BE2C (cell line): Measurements from ENCODE around the gene PEDS1.
A peak's percentile ranks its signal among the peaks of the same experiment; 100 is the strongest.

Experiments
- DNase-seq: peaks from one replicate; pipeline ENCODE4 v3.0.0-alpha.2; 2020
- H3K27me3 ChIP-seq: fragments of 250-450 bp; sonication (Bioruptor Pico); 2 replicates; pipeline ENCODE4 v1.5.1; 2020; ENCODE audit warnings: mild to moderate bottlenecking
- H3K36me3 ChIP-seq: fragments of 250-450 bp; sonication (Bioruptor Pico); 2 replicates; pipeline ENCODE4 v1.5.1; 2020; ENCODE audit warnings: mild to moderate bottlenecking
- H3K4me1 ChIP-seq: fragments of 250-450 bp; sonication (Bioruptor Pico); 2 replicates; pipeline ENCODE4 v1.5.1; 2020
- H3K4me3 ChIP-seq: 2 replicates; pipeline ENCODE4 v1.5.1; 2011; ENCODE audit warnings: low read depth, low read length
- H3K9me3 ChIP-seq: fragments of 250-450 bp; sonication (Bioruptor Pico); 2 replicates; pipeline ENCODE4 v1.5.1; 2020
- TF ChIP-seq, protein P1 (sequence below): IDR thresholded peaks from 2 replicates; pipeline ENCODE4 v1.5.1; 2012; ENCODE audit warnings: mild to moderate bottlenecking, low read depth, low read length

The PEDS1 gene

DNA sequence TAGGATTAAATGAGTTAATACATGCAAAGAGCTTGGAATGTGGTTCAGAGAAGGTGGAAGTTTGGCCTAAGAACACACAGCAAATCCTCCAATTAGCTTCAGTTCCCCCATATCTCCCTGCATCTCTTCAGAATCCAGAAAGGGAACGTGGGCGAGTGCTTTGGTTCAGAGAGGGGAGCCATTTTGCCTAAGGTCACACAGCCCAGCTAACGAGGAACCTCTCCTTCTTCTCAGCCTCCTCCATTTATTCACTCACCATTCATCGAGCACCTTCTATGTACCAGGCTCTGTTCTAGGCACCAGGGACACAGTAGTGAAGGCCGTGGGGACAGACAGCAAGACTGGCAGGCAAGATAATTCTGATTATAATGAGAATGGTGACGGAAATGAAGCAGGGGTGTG, 34.8 kb upstream of the PEDS1 start:
- H3K4me3 ChIP-seq, result no peak overlapping the region
- no peaks in the 10 kb centered on the region for H3K4me1 ChIP-seq
- peaks cover 3% of the 10 kb centered on the region for H3K36me3 ChIP-seq
- TF ChIP-seq, protein P1, sequence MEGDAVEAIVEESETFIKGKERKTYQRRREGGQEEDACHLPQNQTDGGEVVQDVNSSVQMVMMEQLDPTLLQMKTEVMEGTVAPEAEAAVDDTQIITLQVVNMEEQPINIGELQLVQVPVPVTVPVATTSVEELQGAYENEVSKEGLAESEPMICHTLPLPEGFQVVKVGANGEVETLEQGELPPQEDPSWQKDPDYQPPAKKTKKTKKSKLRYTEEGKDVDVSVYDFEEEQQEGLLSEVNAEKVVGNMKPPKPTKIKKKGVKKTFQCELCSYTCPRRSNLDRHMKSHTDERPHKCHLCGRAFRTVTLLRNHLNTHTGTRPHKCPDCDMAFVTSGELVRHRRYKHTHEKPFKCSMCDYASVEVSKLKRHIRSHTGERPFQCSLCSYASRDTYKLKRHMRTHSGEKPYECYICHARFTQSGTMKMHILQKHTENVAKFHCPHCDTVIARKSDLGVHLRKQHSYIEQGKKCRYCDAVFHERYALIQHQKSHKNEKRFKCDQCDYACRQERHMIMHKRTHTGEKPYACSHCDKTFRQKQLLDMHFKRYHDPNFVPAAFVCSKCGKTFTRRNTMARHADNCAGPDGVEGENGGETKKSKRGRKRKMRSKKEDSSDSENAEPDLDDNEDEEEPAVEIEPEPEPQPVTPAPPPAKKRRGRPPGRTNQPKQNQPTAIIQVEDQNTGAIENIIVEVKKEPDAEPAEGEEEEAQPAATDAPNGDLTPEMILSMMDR, result no peak
- DNase-seq, result no peak
- H3K27me3 ChIP-seq, result peaks cover 12% of the 10 kb centered on the region
- H3K9me3 ChIP-seq, result no peaks in the 10 kb centered on the region

GRCh38 chr20:50187403-50188051, 34.0 kb upstream of the PEDS1 start:
- no peaks in the 10 kb centered on the region for H3K9me3 ChIP-seq
- H3K4me3 ChIP-seq, result no peak overlapping the region
- TF ChIP-seq, protein P1, result no peak
- no peak for DNase-seq
- peaks cover 12% of the 10 kb centered on the region for H3K27me3 ChIP-seq
- H3K36me3 ChIP-seq, result peaks cover 3% of the 10 kb centered on the region
- H3K4me1 ChIP-seq, result no peaks in the 10 kb centered on the region

DNA sequence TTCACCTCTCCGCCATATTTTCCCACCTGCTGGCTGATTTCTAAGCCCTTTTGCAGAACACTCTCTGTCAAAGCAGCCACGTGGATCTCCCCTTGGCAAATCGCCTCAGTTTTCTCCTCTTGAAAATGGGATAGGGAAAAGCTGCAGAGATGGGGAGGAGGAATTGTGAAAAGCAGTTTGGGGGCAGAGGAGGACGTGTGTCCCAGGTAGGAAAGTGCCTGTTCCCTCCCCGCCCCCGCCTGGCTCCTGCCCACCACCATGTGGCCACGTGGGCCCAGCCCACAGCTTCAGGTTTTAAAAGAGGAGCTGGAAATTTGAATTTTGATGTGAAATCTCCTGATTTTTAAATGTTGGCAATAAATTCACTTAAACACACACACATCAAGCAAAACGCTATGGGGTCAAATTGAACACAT, 33.5 kb upstream of the PEDS1 start:
- Histone ChIP-seq H3K27me3 (peaks cover 12% of the 10 kb centered on the region), H3K4me1 (no peaks in the 10 kb centered on the region), H3K4me3 (no peak overlapping the region), H3K9me3 (no peaks in the 10 kb centered on the region), H3K36me3 (peaks cover 3% of the 10 kb centered on the region)
- DNase-seq, result no peak
- TF ChIP-seq, protein P1, result no peak

GRCh38 chr20:50186151-50186885, 32.8 kb upstream of the PEDS1 start:
- Histone ChIP-seq H3K4me3 (no peak overlapping the region), H3K9me3 (no peaks in the 10 kb centered on the region), H3K4me1 (no peaks in the 10 kb centered on the region), H3K27me3 (peaks cover 12% of the 10 kb centered on the region), H3K36me3 (no peaks in the 10 kb centered on the region)
- TF ChIP-seq, protein P1, result peak; percentile 94
- DNase-seq, result peak; percentile 94

DNA sequence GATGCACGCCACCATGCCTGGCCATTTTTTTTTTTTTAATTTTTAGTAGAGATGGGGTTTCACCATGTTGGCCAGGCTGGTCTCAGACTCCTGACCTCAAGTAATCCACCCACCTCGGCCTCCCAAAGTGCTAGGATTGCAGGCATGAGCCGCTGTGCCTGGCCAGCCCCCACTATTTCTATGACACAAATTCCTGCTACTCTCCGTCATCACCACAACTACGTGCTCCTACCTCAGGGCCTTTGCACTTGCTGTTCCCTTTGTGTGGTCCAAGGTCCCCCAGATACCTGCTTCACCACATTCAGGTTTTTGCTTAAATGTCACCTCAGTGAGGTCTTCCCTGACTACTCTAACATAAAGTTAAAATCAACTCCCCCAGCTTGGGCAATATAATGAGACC, 31.9 kb upstream of the PEDS1 start:
- Histone ChIP-seq H3K4me1 (no peaks in the 10 kb centered on the region), H3K9me3 (no peaks in the 10 kb centered on the region), H3K36me3 (no peaks in the 10 kb centered on the region), H3K4me3 (no peak overlapping the region), H3K27me3 (peaks cover 12% of the 10 kb centered on the region)
- DNase-seq, result no peak
- TF ChIP-seq, protein P1, result 0 out of 2 replicates have a peak, but pooled peaks have one; percentile 1

- DNase-seq, result no peak
- Histone ChIP-seq H3K27me3 (peaks cover 12% of the 10 kb centered on the region), H3K36me3 (no peaks in the 10 kb centered on the region), H3K4me3 (no peak overlapping the region), H3K4me1 (no peaks in the 10 kb centered on the region), H3K9me3 (no peaks in the 10 kb centered on the region)
- TF ChIP-seq, protein P1, result no peak
These were observed 28.8 kb upstream of the PEDS1 start for GRCh38 chr20:50182346-50182745.
